ENCODE measurements around the gene OIP5.
A peak's percentile ranks its signal among the peaks of the same experiment; 100 is the strongest.
"Not testable (repeated sequence)": the region's sequence is repeated elsewhere in the genome, so short reads cannot be mapped to it uniquely, and the experiment has no call there.

The OIP5 gene

DNA sequence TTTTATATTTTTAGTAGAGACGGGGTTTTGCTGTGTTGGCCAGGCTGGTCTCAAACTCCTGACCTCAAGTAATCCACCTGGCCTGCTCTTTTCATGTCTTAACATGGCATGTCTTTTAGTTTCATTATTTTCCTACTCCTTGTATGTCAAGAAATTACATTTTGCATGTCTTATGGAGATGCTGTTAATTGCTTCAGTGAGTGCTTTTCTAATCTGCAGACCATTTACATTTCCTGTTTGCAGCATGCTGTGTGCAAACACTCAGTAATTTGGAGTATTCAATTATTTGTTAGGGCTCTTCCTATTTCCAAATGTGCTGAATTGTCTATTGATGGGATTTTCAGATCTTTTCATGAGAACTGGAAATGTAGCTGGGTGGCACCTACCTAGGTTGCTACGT, 31.3 kb downstream of the OIP5 start:
- not testable (repeated sequence) for DNase-seq

DNA sequence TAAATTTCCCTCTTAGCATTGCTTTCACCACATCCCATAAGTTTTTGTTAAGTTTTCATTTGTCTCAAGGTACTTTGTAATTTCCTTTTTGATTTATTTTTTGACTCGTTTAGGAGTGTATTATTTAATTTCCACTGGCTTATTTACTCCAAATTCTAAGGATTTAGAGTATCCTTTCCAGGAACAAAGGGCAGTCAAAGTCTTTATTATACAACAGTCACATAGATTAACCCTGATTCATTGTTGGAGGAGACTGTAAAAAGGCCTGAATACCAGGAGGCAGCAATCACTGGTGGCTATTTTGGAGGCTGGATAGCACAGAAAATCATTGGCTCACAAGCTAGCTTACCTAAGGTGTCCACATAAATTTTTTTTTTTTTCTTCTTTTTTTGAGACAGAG, 39.9 kb downstream of the OIP5 start:
- DNase-seq = no peak

GRCh38 chr15:41291065-41291631, 41.2 kb downstream of the OIP5 start:
- no peak for DNase-seq

DNA sequence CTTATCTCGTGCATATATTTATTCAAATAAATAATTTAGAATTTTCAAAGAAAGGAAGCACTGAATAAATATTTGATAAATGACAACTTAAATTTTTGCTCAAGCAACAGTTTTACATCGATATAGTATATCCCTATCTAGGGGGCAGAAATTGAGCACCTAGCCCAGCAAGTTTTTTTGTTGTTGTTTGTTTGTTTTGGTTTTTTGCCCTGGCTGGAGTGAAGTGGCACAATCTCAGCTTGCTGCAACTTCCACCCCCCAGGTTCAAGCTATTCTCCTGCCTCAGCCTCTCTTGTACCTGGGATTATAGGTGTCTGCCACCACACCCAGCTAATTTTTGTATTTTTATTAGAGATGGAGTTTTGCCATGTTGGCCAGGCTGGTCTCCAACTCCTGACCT, 42.4 kb downstream of the OIP5 start:
- DNase-seq = no peak

- no peak for DNase-seq
Observed at GRCh38 chr15:41288464-41288863, 43.9 kb downstream of the OIP5 start.

- no peak for DNase-seq
Observed at GRCh38 chr15:41286665-41287333, 45.6 kb downstream of the OIP5 start.

GRCh38 chr15:41285285-41285684, 47.1 kb downstream of the OIP5 start:
- no peak for DNase-seq

GRCh38 chr15:41284427-41285177, 47.8 kb downstream of the OIP5 start:
- no peak for DNase-seq

- DNase-seq = peak; percentile 98
Observed at GRCh38 chr15:41283653-41284426, 48.6 kb downstream of the OIP5 start.

DNA sequence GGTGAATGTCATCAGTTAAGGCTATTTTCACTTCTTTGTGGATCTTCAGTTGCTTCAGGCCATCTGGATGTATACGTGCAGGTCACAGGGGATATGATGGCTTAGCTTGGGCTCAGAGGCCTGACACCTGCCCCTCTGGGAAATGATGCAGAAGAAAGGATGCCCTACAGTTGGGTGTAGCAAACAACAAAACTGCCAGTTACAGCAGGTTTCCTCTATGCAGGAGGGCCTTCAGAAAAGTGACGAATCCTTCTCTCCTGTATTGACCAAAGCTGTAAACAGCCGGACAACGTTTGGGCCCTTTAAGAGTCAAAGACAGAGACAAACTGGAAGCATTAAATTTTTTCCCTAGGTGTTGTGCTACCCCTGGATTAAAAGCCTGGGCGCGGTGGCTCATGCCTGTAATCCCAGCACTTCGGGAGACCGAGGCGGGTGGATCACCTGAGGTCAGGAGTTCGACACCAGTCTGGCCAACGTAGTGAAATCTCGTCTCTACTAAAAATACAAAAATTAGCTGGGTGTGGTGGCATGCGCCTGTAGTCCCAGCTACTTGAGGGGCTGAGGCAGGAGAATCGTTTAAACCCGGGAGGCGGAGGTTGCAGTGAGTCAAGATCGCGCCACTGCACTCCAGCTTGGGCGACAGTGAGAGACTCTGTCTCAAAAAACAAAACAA, 49.3 kb downstream of the OIP5 start:
- not testable (repeated sequence) for DNase-seq

DNA sequence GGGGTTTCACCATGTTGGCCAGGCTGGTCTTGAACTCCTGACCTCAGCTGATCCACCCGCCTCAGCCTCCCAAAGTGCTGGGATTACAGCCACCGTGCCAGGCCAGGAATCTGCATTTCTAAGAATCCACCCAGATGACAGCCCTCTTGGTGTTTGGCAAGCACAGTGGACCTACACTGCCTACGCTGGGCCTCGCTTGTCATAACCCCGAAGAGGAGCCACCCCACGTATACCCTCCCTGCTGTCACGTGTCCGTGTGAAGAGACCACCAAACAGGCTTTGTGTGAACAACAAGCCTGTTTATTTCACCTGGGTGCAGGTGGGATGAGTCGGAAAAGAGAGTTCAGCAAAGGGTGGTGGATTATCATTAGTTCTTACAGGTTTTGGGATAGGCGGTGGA, 50.0 kb downstream of the OIP5 start:
- DNase-seq = not testable (repeated sequence)

- DNase-seq = no peak
Observed at GRCh38 chr15:41281236-41281635, 51.2 kb downstream of the OIP5 start.

- no peak for DNase-seq
Observed at GRCh38 chr15:41279535-41280283, 52.7 kb downstream of the OIP5 start.

GRCh38 chr15:41278319-41278718, 54.1 kb downstream of the OIP5 start:
- no peak for DNase-seq

DNA sequence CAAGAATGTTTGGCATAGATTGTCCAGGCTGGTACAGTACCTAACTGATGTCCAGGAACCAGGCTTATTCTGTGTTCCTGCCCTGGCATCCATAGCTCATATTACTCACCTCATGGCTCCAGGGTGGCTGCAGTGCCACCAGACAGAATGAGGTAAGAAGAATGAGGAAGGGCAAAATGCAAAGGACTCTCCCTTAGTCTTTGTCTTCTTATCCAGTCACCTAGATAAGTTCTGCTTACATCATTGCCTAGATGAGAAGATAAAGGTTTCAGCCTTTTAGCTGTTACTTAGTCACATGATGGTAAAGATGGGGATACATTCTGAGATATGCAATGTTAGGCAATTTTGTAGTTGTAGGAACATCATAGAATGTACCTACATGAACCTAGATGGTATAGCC, 55.6 kb downstream of the OIP5 start:
- DNase-seq = no peak

DNA sequence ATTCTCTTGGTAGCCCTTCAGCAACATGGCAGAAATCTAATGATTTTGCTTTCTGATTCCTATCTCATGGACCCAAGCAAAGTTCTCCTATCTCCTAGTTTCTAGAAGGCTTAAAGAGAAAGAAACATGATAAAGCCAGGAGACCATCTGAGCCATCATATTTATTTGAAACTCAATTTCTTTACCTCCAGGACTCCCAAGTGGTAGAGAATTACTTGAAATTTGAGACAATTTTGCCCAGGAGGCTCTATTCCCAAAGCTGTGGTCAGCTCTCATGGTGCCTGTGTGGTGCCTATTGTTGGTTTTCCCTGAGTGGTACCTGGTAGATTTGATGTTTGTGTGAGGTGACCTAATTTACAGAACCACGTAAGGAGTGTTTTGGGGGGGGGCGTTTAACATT, 62.5 kb downstream of the OIP5 start:
- no peak for DNase-seq

- no peak for DNase-seq
Observed at GRCh38 chr15:41263891-41264351, 68.5 kb downstream of the OIP5 start.

DNA sequence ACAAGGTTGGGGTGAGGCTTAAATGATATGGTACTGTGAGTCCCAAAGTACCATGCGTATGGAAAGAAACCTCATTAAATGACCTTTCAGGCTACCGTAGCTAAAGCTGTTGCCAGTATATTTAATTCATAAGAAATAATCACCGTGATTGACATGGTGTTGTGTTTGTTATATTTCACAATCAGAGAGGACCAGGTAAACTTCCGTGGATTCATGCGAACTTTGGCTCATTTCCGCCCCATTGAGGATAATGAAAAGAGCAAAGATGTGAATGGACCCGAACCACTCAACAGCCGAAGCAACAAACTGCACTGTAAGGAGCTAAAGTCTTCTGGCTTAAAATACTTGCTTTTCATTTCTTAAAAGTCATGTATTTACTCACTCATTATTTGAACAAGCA, 69.8 kb downstream of the OIP5 start:
- no peak for DNase-seq

- not testable (repeated sequence) for DNase-seq
Observed at GRCh38 chr15:41260924-41261323, 71.5 kb downstream of the OIP5 start.

- no peak for DNase-seq
Observed at GRCh38 chr15:41259546-41260189, 72.7 kb downstream of the OIP5 start.

Measured in NCI-H446 treated with DMSO at 0.1 percent for 48 hours (cell line).